Astrocyte (in vitro differentiated cells and primary cell): Measurements from ENCODE around the gene PTPRM. TPM values are rescaled to one million over a fixed set of nuclear protein-coding genes. Genes with fewer than 3 reads are reported as not detected.

Experiments
- DNase-seq: peaks from one replicate; pipeline ENCODE4 v3.0.0-alpha.2; 2010; ENCODE audit warnings: low read depth
- FAIRE-seq: peaks from 2 replicates; lab custom pipeline; 2011; peaks lifted over from hg19 to GRCh38; lab: Jason Lieb, UNC
- H2AFZ ChIP-seq: 2 replicates; pipeline ENCODE4 v1.6.0; 2012; ENCODE audit warnings: low read depth, low read length, inconsistent platforms
- H3K27ac ChIP-seq: 2 replicates; pipeline ENCODE4 v1.5.1; 2011; ENCODE audit warnings: low read depth, low read length, inconsistent platforms
- H3K27me3 ChIP-seq: 2 replicates; pipeline ENCODE4 v1.6.0; 2011; ENCODE audit warnings: low read length, inconsistent platforms; ENCODE audit not compliant: insufficient read depth
- H3K36me3 ChIP-seq: 2 replicates; pipeline ENCODE4 v1.5.1; 2011; ENCODE audit warnings: low read length, inconsistent platforms; ENCODE audit not compliant: insufficient read depth
- H3K4me1 ChIP-seq: 2 replicates; pipeline ENCODE4 v1.5.1; 2011; ENCODE audit warnings: low read length, inconsistent platforms; ENCODE audit not compliant: insufficient read depth
- H3K4me2 ChIP-seq: 2 replicates; pipeline ENCODE4 v1.6.0; 2012; ENCODE audit warnings: low read length, inconsistent platforms
- H3K4me3 ChIP-seq: 2 replicates; pipeline ENCODE4 v1.5.1; 2011; ENCODE audit warnings: low read depth, mild to moderate bottlenecking, low read length, inconsistent platforms; ENCODE audit not compliant: insufficient read depth
- H3K79me2 ChIP-seq: 2 replicates; pipeline ENCODE4 v1.6.0; 2012; ENCODE audit warnings: mild to moderate bottlenecking, low read length, inconsistent platforms; ENCODE audit not compliant: insufficient read depth
- H3K9ac ChIP-seq: 2 replicates; pipeline ENCODE4 v1.6.0; 2012; ENCODE audit warnings: mild to moderate bottlenecking, low read length, inconsistent platforms
- H3K9me3 ChIP-seq: 2 replicates; pipeline ENCODE4 v1.5.1; 2012; ENCODE audit warnings: low read depth, mild to moderate bottlenecking, low read length, inconsistent platforms; ENCODE audit not compliant: insufficient read depth
- H4K20me1 ChIP-seq: 2 replicates; pipeline ENCODE4 v1.6.0; 2012; ENCODE audit warnings: low read length, inconsistent platforms; ENCODE audit not compliant: insufficient read depth
- H3K27ac Mint-ChIP-seq: one replicate; pipeline ENCODE4 v1.8.0; 2021; ENCODE audit warnings: mild to moderate bottlenecking, mixed read lengths; ENCODE audit not compliant: unreplicated experiment
- H3K27me3 Mint-ChIP-seq: one replicate; pipeline ENCODE4 v1.8.0; 2021; ENCODE audit warnings: low read depth, mixed read lengths; ENCODE audit not compliant: unreplicated experiment
- H3K36me3 Mint-ChIP-seq: one replicate; pipeline ENCODE4 v1.8.0; 2021; ENCODE audit warnings: low read depth, mixed read lengths; ENCODE audit not compliant: unreplicated experiment
- H3K4me1 Mint-ChIP-seq: one replicate; pipeline ENCODE4 v1.8.0; 2021; ENCODE audit warnings: low read depth, mixed read lengths; ENCODE audit not compliant: unreplicated experiment
- H3K4me3 Mint-ChIP-seq: one replicate; pipeline ENCODE4 v1.8.0; 2021; ENCODE audit warnings: mild to moderate bottlenecking, moderate library complexity, mixed read lengths; ENCODE audit not compliant: unreplicated experiment
- H3K9me3 Mint-ChIP-seq: one replicate; pipeline ENCODE4 v1.8.0; 2021; ENCODE audit warnings: mild to moderate bottlenecking, mixed read lengths; ENCODE audit not compliant: unreplicated experiment
- EZH2 ChIP-seq: IDR thresholded peaks from 2 replicates; pipeline ENCODE4 v1.6.1; 2012; ENCODE audit warnings: mild to moderate bottlenecking, low read length, inconsistent platforms; ENCODE audit not compliant: insufficient read depth
- total RNA-seq: library from RNA; stranded (reverse); gene quantifications from 2 replicates; pipeline ENCODE4 v1.2.1, GENCODE V29; 2021
- TF ChIP-seq, protein P1 (sequence below): IDR thresholded peaks from 2 replicates; pipeline ENCODE4 v1.5.1; 2011; ENCODE audit warnings: low read depth, mild to moderate bottlenecking, inconsistent platforms, low read length, moderate library complexity; ENCODE audit not compliant: insufficient read depth

PTPRM gene
- total RNA-seq, 1 donor from 2014 or later, result 59.6 TPM

- H3K9me3 Mint-ChIP-seq, result no peaks in the 10 kb centered on the region
- Histone ChIP-seq H3K9me3 (no peaks in the 10 kb centered on the region), H2AFZ (no peak overlapping the region), H3K9ac (peak overlapping the region; percentile 55), H3K4me2 (peak overlapping the region; percentile 75), H3K27ac (peak overlapping the region; percentile 77), H3K4me3 (peak overlapping the region; percentile 9), H3K79me2 (peaks cover 6% of the 10 kb centered on the region), H3K27me3 (no peaks in the 10 kb centered on the region), H3K36me3 (no peaks in the 10 kb centered on the region), H3K4me1 (peaks cover 17% of the 10 kb centered on the region), H4K20me1 (peaks cover 11% of the 10 kb centered on the region)
- no peaks in the 10 kb centered on the region for H3K27me3 Mint-ChIP-seq
- FAIRE-seq (peak; percentile 56), DNase-seq (peak; percentile 85)
- H3K4me1 Mint-ChIP-seq, result peaks cover 16% of the 10 kb centered on the region
- no peak for TF ChIP-seq EZH2
- TF ChIP-seq, protein P1, sequence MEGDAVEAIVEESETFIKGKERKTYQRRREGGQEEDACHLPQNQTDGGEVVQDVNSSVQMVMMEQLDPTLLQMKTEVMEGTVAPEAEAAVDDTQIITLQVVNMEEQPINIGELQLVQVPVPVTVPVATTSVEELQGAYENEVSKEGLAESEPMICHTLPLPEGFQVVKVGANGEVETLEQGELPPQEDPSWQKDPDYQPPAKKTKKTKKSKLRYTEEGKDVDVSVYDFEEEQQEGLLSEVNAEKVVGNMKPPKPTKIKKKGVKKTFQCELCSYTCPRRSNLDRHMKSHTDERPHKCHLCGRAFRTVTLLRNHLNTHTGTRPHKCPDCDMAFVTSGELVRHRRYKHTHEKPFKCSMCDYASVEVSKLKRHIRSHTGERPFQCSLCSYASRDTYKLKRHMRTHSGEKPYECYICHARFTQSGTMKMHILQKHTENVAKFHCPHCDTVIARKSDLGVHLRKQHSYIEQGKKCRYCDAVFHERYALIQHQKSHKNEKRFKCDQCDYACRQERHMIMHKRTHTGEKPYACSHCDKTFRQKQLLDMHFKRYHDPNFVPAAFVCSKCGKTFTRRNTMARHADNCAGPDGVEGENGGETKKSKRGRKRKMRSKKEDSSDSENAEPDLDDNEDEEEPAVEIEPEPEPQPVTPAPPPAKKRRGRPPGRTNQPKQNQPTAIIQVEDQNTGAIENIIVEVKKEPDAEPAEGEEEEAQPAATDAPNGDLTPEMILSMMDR, result no peak
- H3K36me3 Mint-ChIP-seq, result no peaks in the 10 kb centered on the region
- H3K27ac Mint-ChIP-seq, result no peak overlapping the region
- H3K4me3 Mint-ChIP-seq, result no peak overlapping the region
Measured at GRCh38 chr18:7760967-7761948, 194.1 kb downstream of the PTPRM start.

DNA sequence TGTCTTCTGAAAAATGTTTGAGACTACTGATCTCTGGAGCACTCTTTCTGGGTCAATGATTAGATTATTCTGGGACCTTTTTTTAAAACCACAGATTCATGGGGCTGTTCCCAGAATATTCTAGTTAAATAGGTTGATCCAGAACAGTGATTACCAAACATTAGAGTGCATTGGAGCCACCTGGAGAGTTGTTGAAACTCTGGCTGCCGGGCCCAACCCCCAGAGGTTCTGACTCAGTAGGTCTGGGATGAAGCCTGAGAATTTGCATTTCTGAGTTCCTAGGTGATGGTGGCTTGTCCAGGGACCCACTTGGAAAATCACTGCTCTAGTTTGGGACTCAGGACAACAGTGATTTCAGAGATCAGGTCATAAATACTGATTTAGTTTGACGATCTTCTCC is 197.3 kb downstream of the PTPRM start:
- TF ChIP-seq EZH2, result no peak
- TF ChIP-seq, protein P1, result no peak
- H2AFZ ChIP-seq, result no peak overlapping the region
- no peak overlapping the region for H3K27ac Mint-ChIP-seq
- H3K36me3 ChIP-seq, result no peaks in the 10 kb centered on the region
- no peak overlapping the region for H3K4me3 Mint-ChIP-seq
- peaks cover 6% of the 10 kb centered on the region for H3K79me2 ChIP-seq
- H3K4me1 Mint-ChIP-seq, result peaks cover 16% of the 10 kb centered on the region
- no peaks in the 10 kb centered on the region for H3K9me3 Mint-ChIP-seq
- H3K9me3 ChIP-seq, result no peaks in the 10 kb centered on the region
- no peaks in the 10 kb centered on the region for H3K36me3 Mint-ChIP-seq
- no peak for DNase-seq
- no peaks in the 10 kb centered on the region for H3K27me3 ChIP-seq
- H3K4me3 ChIP-seq, result no peak overlapping the region
- peaks cover 14% of the 10 kb centered on the region for H3K4me1 ChIP-seq
- peaks cover 7% of the 10 kb centered on the region for H4K20me1 ChIP-seq
- no peak overlapping the region for H3K4me2 ChIP-seq
- no peak overlapping the region for H3K27ac ChIP-seq
- no peak for FAIRE-seq
- H3K9ac ChIP-seq, result no peak overlapping the region
- H3K27me3 Mint-ChIP-seq, result no peaks in the 10 kb centered on the region
